NB4 (cell line): Measurements from ENCODE around the gene ZNF841.

Experiments used
- CTCF ChIP-seq: IDR thresholded peaks from one replicate; pipeline ENCODE4 v1.5.1; 2012; ENCODE audit warnings: low read depth, low read length
- MYC ChIP-seq: IDR thresholded peaks from 2 replicates; pipeline ENCODE4 v1.6.1; 2011; ENCODE audit warnings: low read depth, low read length
- POLR2A ChIP-seq: IDR thresholded peaks from 2 replicates; pipeline ENCODE4 v1.6.1; 2011; ENCODE audit warnings: mild to moderate bottlenecking; ENCODE audit not compliant: insufficient read length; ENCODE audit errors: extremely low read depth

- no peak for TF ChIP-seq CTCF
- no peak for TF ChIP-seq MYC
- no peak for TF ChIP-seq POLR2A
These were observed 24.7 kb upstream of the ZNF841 start for GRCh38 chr19:52120286-52120685.
